Keratinocyte (primary cell): Measurements from ENCODE around the gene FBXO34.

Experiments
- CTCF ChIP-seq, 3 experiments: IDR thresholded peaks in 1 of 3; conservative IDR thresholded peaks in 1 of 3; optimal IDR thresholded peaks in 1 of 3; 2 replicates in 2 of 3; 3 replicates in 1 of 3; pipeline versions ENCODE3 to v1.5.1; 2011; ENCODE audit warnings: low read length in 3 of 3, mild to moderate bottlenecking in 3 of 3, moderate library complexity in 2 of 3, control low read depth in 1 of 3, inconsistent platforms in 1 of 3; ENCODE audit not compliant: insufficient read depth in 2 of 3; ENCODE audit errors: extremely low read depth in 1 of 3
- EZH2 ChIP-seq: IDR thresholded peaks from one replicate; pipeline ENCODE4 v1.6.1; 2012; ENCODE audit warnings: inconsistent platforms, mild to moderate bottlenecking, low read length, moderate library complexity

- TF ChIP-seq CTCF (optimal IDR thresholded peaks at IDR 0.05 in 1 of 3, IDR thresholded peaks at IDR 0.05 in 1 of 3, conservative IDR thresholded peaks at IDR 0.05 in 1 of 3; ENCODE audit: extremely low read depth in 1 of 3, insufficient read depth in 2 of 3, low read length in 3 of 3) (no peak), EZH2 (no peak)
Observed at GRCh38 chr14:55328317-55328716, 57.1 kb downstream of the FBXO34 start.
